SH-SY5Y (cell line): ENCODE measurements around the gene KDM1A.

Experiments used
- GATA2 ChIP-seq: IDR thresholded peaks from 2 replicates; pipeline ENCODE4 v1.6.1; 2011; ENCODE audit warnings: mild to moderate bottlenecking, low read depth, low read length
- GATA3 ChIP-seq: IDR thresholded peaks from 2 replicates; pipeline ENCODE4 v1.6.1; 2011; ENCODE audit warnings: low read depth, mild to moderate bottlenecking, low read length, moderate library complexity

DNA sequence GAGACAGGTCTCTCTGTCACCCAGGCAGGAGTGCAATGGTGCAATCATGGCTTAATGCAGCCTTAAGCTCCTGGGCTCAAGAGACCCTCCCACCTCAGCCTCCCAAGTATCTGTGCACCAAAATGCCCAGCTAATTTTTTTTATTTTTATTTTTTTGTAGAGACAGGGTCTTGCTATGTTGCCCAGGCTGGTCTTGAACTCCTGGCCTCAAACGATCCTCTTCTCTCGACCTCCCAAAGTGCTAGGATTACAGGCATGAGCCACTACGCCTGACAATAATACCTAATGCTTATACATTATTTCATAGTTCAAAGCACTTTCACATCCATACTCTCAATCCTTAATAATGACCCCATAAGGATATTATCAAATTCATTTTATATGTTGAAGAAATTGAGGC is 101.1 kb downstream of the KDM1A start:
- TF ChIP-seq GATA3 (no peak), GATA2 (no peak)
